SJCRH30 (cell line): Measurements from ENCODE around the gene PRKCE. TPM values are rescaled to one million over a fixed set of nuclear protein-coding genes. Genes with fewer than 3 reads are reported as not detected.

ENCODE experiments used
- DNase-seq, 2 experiments: peaks; one replicate each; pipeline ENCODE4 v3.0.0-alpha.2; 2015 to 2020
- H3K27ac ChIP-seq: fragments of 250-450 bp; sonication (Bioruptor Pico); 2 replicates; pipeline ENCODE4 v1.5.1; 2020; ENCODE audit warnings: mild to moderate bottlenecking, moderate library complexity
- H3K27me3 ChIP-seq: fragments of 250-450 bp; sonication (Bioruptor Pico); 2 replicates; pipeline ENCODE4 v1.5.1; 2020; ENCODE audit warnings: mild to moderate bottlenecking, moderate library complexity
- H3K36me3 ChIP-seq: fragments of 250-450 bp; sonication (Bioruptor Pico); 2 replicates; pipeline ENCODE4 v1.5.1; 2020; ENCODE audit warnings: mild to moderate bottlenecking, moderate library complexity
- H3K4me1 ChIP-seq: fragments of 250-450 bp; sonication (Bioruptor Pico); 2 replicates; pipeline ENCODE4 v1.5.1; 2020; ENCODE audit warnings: mild to moderate bottlenecking, moderate library complexity
- H3K4me3 ChIP-seq: fragments of 250-450 bp; sonication (Bioruptor Pico); 2 replicates; pipeline ENCODE4 v1.5.1; 2020; ENCODE audit warnings: mild to moderate bottlenecking, moderate library complexity
- H3K9me3 ChIP-seq: fragments of 250-450 bp; sonication (Bioruptor Pico); replicated peaks from 2 replicates; pipeline ENCODE4 v1.5.1; 2020; ENCODE audit warnings: mild to moderate bottlenecking, moderate library complexity
- total RNA-seq: library from RNA; depleted of rRNA; stranded (reverse); fragments of >200 nt; shearing (Covaris generic); gene quantifications from 2 replicates; pipeline ENCODE4 v1.2.3, GENCODE V29; 2014

The PRKCE gene
- total RNA-seq, 1 experiment from 2014 or later = 11.9 TPM

- no peak overlapping the region for H3K4me3 ChIP-seq
- no peaks in the 10 kb centered on the region for H3K4me1 ChIP-seq
- no peak overlapping the region for H3K27ac ChIP-seq
- no peaks in the 10 kb centered on the region for H3K36me3 ChIP-seq
- H3K27me3 ChIP-seq = no peaks in the 10 kb centered on the region
- no peak for DNase-seq
- H3K9me3 ChIP-seq = 0 out of 2 replicates have a peak, but pooled peaks cover 6% of the 10 kb centered on the region
These were observed 95.9 kb downstream of the PRKCE start for GRCh38 chr2:45747363-45747762.

DNA sequence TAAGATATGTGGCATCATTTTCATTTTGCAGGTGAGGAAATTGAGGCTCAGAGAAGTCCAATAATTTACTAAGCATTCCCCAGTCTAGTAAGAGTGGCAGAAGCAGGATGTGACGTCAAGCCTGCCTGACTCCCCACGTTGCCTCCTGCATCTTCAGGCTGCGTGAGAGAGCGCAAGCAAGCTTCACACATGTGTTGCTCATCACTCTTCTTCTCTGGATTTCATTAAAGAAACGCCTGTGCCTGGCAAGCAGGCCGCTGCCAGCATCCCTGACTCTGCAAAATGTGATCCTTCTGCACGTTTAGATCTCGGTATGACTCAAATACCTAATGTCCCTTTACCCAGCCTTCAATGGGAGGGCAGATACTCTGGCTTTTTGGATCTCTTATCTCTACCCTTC lies 96.8 kb downstream of the PRKCE start:
- no peak for DNase-seq
- Histone ChIP-seq H3K9me3 (0 out of 2 replicates have a peak, but pooled peaks cover 6% of the 10 kb centered on the region), H3K36me3 (no peaks in the 10 kb centered on the region), H3K4me3 (no peak overlapping the region), H3K4me1 (no peaks in the 10 kb centered on the region), H3K27ac (no peak overlapping the region), H3K27me3 (no peaks in the 10 kb centered on the region)

DNA sequence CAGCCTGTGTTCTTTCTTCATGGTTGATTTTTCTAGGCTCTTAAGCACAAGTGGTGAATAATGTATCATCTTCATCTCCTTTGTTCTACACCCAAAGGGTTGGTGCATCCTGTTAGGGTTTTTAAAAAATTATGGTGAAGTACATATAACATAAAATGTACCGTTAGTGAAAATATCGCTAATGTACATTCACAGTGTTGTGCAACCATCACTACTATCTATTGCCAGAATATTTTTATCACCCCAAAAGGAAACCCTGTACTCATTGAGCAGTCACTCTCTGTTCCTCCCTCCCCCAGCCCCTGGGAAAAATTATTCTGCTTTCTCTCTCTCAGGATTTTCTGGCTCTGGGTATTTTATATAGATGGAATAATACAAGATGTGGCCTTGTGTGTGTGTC lies 98.5 kb downstream of the PRKCE start:
- Histone ChIP-seq H3K9me3 (0 out of 2 replicates have a peak, but pooled peaks cover 6% of the 10 kb centered on the region), H3K36me3 (no peaks in the 10 kb centered on the region), H3K27me3 (no peaks in the 10 kb centered on the region), H3K4me3 (no peak overlapping the region), H3K4me1 (no peaks in the 10 kb centered on the region), H3K27ac (no peak overlapping the region)
- DNase-seq = no peak

GRCh38 chr2:45750484-45750883 lies 99.0 kb downstream of the PRKCE start:
- Histone ChIP-seq H3K36me3 (no peaks in the 10 kb centered on the region), H3K9me3 (0 out of 2 replicates have a peak, but pooled peaks cover 6% of the 10 kb centered on the region), H3K27ac (no peak overlapping the region), H3K4me3 (no peak overlapping the region), H3K4me1 (no peaks in the 10 kb centered on the region), H3K27me3 (no peaks in the 10 kb centered on the region)
- DNase-seq = no peak

DNA sequence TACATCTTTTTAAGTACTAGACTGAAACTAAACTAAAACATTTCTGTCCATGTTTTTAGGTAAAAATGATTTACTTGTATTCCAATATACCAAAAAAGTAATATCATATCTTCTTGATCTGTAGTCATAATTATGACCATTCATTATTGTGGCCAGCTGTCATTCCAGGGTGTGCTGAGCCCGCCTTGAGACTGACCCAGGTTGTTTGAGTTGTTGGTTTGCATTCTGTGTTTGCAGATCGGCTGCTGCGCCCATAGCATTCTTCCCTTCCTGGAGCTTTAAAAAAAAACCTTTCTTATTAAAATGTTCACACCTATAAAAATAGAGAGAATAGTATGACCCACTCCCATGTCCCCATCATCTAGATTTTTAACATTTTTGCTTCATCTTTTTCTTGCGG lies 101.9 kb downstream of the PRKCE start:
- Histone ChIP-seq H3K27ac (no peak overlapping the region), H3K27me3 (no peaks in the 10 kb centered on the region), H3K9me3 (no peaks in the 10 kb centered on the region), H3K4me3 (no peak overlapping the region), H3K36me3 (no peaks in the 10 kb centered on the region), H3K4me1 (peaks cover 6% of the 10 kb centered on the region)
- DNase-seq = no peak

DNA sequence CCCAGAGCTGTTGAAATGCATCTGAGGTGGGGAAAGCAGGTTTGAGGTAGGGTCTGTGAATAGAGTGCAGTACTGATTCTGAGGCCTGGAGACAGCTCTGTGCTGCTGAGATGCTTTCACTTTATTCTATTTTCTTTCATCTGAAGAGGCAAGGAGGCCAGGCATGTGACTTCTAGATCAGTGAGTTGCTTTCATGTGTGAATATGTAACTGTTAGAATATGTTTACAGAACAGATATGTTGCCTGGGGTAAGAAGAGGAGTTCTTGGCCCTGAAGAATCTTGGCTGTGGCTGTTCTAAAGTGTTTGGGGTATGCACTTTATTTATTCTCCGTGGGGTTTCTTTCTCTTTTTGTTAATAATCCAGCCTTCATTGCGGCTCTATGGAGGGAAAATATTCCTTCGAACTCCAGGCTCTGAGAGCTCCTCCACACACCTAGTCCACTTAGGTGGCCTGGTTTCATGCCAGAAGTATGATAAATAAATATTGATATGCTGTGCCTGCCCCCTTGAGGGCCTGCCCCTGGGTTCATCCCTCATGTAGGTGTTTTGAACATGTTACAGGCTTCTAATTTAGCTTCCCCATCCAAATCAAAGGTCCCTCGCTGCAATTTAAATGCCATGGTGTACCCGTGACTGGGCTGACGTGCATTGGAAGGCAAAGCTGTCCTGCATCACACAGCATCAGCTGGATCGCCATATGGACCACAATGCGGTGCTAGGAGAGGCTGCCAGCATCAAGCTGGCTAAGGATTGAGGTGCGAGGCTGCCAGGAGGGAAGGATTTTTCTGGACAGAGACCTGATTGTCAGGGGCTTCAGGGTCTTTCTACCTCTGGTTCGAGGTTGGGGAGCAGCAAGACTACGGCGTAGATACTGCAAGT lies 102.9 kb downstream of the PRKCE start:
- H3K36me3 ChIP-seq = no peaks in the 10 kb centered on the region
- DNase-seq = no peak
- H3K4me1 ChIP-seq = peaks cover 6% of the 10 kb centered on the region
- H3K9me3 ChIP-seq = no peaks in the 10 kb centered on the region
- no peaks in the 10 kb centered on the region for H3K27me3 ChIP-seq
- H3K4me3 ChIP-seq = no peak overlapping the region
- no peak overlapping the region for H3K27ac ChIP-seq

DNA sequence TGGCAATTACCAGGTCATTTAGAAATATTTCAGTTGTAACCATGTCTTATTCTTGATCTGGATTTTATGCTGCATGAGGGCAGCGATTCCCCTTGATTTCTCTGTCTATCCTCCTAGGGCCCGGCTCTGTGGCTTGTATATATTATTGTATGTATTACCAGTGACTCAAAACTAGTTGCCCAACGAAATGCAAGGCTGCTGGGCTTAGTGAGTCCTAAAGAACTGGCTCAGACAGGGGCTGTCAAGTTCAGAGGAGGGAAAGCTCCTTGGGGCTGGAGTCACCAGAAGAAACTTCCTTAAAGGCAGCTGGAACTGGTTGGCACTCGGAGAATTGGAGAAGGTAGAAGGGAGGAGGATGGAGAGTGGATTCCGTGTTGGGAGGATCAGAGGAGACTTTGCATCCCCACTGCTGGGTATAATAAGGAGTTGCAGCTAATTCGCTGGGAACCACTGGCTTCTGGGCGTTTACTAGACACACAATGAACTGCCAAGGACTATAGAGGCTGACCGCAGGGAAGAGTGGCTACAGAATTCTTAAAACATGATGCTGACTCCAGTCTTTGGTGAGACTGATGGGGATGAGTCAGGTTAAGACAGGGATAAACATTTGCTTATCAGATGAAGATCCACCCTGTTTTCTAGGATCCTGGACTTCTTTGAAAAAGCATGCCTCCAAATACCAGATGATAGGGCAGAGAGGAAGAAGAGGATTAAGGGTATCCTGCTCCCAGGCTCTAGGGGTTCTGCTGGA lies 104.3 kb downstream of the PRKCE start:
- DNase-seq = peak in 1 of 2 experiments; percentile 29
- Histone ChIP-seq H3K27me3 (no peaks in the 10 kb centered on the region), H3K9me3 (no peaks in the 10 kb centered on the region), H3K4me3 (no peak overlapping the region), H3K36me3 (no peaks in the 10 kb centered on the region), H3K4me1 (peaks cover 6% of the 10 kb centered on the region), H3K27ac (no peak overlapping the region)

DNA sequence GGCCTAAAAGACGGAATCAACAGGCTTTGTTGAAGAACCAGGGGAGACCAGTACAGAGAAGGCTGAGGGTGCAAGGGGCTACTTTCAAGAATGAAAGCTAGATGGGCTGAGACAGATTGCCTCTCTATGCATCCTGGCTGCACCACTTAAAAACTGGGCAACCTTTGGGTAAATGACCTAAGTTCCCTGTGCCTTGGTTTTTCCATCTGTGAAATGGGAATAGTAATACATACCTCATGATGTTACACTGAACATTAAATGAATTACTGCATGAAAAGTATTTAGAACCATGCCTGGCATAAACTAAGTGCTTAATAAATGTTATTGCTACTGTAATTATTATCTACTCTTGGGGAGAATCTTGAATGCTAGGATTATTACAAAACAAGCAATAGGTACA lies 106.5 kb downstream of the PRKCE start:
- no peak for DNase-seq
- no peak overlapping the region for H3K4me3 ChIP-seq
- no peak overlapping the region for H3K27ac ChIP-seq
- no peaks in the 10 kb centered on the region for H3K9me3 ChIP-seq
- peaks cover 6% of the 10 kb centered on the region for H3K4me1 ChIP-seq
- no peaks in the 10 kb centered on the region for H3K27me3 ChIP-seq
- no peaks in the 10 kb centered on the region for H3K36me3 ChIP-seq

- no peak for DNase-seq
- H3K27ac ChIP-seq = no peak overlapping the region
These were observed 107.9 kb downstream of the PRKCE start for GRCh38 chr2:45759310-45759851.

DNA sequence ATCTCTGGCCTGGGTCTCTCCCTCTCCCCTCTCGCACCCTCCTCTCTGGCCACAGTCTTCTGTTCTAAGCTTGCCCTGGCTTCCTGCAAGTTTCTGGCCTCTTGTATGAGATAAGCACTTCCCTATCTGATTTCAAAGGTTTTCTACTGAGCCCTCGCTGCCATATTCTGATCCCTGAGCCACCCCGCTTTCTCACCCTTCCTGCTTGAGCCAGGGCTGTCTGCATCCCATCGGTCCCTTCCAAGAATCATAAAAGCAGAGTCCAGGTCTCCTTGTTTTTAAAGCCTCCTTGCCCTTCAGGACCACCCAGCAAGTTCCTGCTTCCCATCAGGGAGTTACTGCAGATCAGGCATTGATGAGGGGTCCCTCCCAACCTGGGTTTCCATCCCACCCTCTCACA lies 110.2 kb downstream of the PRKCE start:
- Histone ChIP-seq H3K4me3 (no peak overlapping the region), H3K27me3 (no peaks in the 10 kb centered on the region), H3K27ac (no peak overlapping the region), H3K9me3 (no peaks in the 10 kb centered on the region), H3K4me1 (peaks cover 9% of the 10 kb centered on the region; the same call in 1 of the 2 replicates), H3K36me3 (no peaks in the 10 kb centered on the region)
- DNase-seq = no peak

More at GRCh38 chr2:45759310-45759851, 107.9 kb downstream of the PRKCE start:
- H3K9me3 ChIP-seq = no peaks in the 10 kb centered on the region
- H3K36me3 ChIP-seq = no peaks in the 10 kb centered on the region
- no peak overlapping the region for H3K4me3 ChIP-seq
- H3K27me3 ChIP-seq = no peaks in the 10 kb centered on the region
- H3K4me1 ChIP-seq = peaks cover 6% of the 10 kb centered on the region

GRCh38 chr2:45763255-45763654 lies 111.8 kb downstream of the PRKCE start:
- Histone ChIP-seq H3K4me1 (peaks cover 9% of the 10 kb centered on the region; the same call in 1 of the 2 replicates), H3K4me3 (no peak overlapping the region), H3K36me3 (no peaks in the 10 kb centered on the region), H3K9me3 (no peaks in the 10 kb centered on the region), H3K27me3 (no peaks in the 10 kb centered on the region), H3K27ac (no peak overlapping the region)
- DNase-seq = no peak

DNA sequence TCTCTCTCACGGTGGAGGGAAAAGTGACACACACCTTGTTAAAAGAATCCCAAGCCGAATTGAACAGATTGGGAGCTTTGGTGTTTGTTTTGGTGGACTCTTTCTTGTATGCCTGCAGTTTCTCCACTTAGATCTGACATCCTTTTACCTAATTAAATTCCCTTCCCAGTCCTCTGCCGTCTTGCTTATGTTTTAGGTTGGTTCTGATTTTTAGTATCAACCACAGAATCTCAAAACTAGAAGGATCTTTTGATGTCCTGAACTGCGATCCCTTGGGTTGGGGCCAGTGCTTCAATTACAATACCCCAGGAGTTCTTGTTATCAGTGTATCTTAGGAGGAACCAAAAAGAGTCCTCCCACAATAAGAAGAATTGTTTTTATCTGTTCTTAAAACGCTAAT lies 112.3 kb downstream of the PRKCE start:
- no peak for DNase-seq
- Histone ChIP-seq H3K4me1 (peaks cover 9% of the 10 kb centered on the region; the same call in 1 of the 2 replicates), H3K27me3 (no peaks in the 10 kb centered on the region), H3K4me3 (no peak overlapping the region), H3K27ac (no peak overlapping the region), H3K36me3 (no peaks in the 10 kb centered on the region), H3K9me3 (no peaks in the 10 kb centered on the region)

DNA sequence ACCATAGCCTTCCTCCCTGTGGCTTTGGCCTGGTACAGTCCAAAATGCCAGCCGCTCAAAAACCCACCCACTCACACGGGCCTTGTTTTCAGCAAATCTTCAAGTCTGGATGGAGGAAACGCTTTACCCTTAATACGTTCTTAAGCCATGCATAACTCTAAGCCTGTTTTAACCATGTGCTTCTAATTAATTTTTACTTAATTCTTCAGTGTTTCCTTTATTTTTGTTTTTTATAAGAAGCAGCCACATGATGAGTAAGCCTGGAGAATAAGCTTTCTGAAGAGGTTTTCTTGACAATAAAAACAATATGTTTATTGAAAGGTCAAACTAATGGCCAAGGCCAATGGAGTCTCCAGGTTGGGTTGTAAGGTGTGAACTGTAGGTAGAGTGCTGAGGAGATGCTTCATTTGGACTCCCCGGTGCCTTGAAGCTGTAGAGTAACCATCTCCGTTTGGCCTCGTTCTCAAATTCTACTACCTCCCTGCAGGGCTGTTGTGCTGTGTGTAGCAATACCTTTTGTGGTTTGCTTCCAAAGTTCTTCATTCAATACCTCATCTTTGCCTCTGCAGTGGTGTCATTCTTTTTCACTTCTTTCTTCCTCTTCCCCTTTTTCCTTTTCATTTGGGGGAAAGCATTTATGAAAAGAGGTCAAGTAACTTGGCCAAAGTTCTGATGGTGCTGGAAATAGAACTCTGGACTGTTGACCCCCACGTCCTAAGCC lies 113.7 kb downstream of the PRKCE start:
- Histone ChIP-seq H3K36me3 (no peaks in the 10 kb centered on the region), H3K27ac (no peak overlapping the region), H3K4me3 (no peak overlapping the region), H3K9me3 (no peaks in the 10 kb centered on the region), H3K27me3 (no peaks in the 10 kb centered on the region), H3K4me1 (peaks cover 9% of the 10 kb centered on the region; the same call in 1 of the 2 replicates)
- DNase-seq = no peak

DNA sequence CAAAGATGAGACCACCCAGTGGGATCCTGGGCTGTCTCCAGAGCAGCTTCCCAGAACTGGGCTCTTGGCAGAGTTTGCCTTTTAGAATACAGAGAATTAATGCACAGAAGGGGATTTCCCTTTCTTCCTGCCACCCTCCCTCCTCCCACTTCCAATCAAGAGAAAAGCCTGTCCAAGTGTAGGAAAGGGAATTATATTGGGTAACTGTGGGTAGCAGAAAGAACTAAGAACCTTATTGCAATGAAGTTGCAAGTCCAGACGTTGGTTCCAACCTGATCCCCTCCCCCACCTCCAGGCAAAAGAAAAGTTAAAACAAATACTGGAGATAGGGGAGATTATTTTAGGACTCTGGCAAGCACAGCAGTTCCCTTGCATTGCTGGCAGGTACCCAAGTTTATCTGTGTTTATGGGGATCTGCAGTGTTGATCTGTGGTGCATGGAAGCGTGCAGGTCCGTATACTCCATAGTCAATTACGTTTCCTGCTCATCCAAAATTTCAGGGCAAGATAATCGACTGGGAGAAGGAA lies 114.3 kb downstream of the PRKCE start:
- Histone ChIP-seq H3K4me3 (no peak overlapping the region), H3K9me3 (no peaks in the 10 kb centered on the region), H3K36me3 (no peaks in the 10 kb centered on the region), H3K27ac (no peak overlapping the region), H3K27me3 (no peaks in the 10 kb centered on the region), H3K4me1 (peaks cover 9% of the 10 kb centered on the region; the same call in 1 of the 2 replicates)
- peak in 1 of 2 experiments; percentile 49 for DNase-seq
